Hematopoietic multipotent progenitor cell treated with erythropoietin and hydrocortisone succinate and interleukin-3 and kit ligand, for 15 days (in vitro differentiated cells): ENCODE measurements around the gene RNF44.
A peak's percentile ranks its signal among the peaks of the same experiment; 100 is the strongest.

Experiments used
- DNase-seq: peaks from one replicate; pipeline ENCODE4 v3.0.0-alpha.2; 2015; ENCODE audit warnings: low spot score

RNF44 gene

DNA sequence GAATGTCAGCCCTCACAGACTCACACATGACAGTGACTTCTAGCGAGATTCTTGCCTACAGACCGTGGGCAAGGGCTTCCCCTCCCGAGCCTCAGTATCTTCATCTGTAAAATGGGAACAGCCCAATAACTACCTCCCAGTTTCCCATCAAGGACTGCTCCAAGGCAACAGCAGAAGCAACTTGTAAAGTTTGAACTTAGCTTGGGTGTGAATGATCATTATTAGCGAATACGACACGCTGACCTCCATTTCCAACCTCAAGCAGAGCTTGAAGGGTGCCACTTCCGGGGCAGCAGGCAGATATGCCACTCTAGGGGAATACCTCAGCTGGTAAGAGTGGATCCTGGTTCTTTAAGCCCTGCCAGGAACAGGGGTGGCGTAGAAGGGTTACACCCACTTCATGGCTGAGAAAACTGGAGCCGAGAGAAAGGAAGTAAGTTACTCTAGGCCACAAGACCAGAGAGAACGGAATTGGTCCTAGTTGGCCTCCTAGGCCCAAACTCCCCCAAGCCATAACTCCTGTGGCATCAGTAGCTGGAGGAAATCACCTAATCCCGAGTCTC, 2.0 kb downstream of the RNF44 start:
- peak; percentile 30 for DNase-seq

DNA sequence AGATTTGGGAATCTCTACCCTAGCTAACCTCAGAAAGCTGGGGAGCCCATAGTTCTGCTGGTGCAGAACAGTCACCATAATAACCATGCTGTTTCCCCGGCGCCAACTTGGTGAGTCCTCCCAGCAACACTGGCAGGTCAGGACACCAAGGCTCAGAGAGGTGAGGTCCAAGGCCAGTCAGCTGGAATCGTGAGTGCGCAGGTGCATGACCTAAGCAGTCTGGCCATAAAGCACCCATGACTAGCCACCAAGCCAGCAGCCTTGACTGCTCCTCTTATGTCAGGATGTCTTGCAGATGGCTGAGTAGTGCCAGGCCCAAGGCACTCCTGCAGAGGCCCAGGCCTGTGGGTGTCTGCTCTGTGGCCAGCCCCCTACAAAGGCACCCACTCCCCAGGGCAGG, 2.6 kb downstream of the RNF44 start:
- DNase-seq, result no peak

DNA sequence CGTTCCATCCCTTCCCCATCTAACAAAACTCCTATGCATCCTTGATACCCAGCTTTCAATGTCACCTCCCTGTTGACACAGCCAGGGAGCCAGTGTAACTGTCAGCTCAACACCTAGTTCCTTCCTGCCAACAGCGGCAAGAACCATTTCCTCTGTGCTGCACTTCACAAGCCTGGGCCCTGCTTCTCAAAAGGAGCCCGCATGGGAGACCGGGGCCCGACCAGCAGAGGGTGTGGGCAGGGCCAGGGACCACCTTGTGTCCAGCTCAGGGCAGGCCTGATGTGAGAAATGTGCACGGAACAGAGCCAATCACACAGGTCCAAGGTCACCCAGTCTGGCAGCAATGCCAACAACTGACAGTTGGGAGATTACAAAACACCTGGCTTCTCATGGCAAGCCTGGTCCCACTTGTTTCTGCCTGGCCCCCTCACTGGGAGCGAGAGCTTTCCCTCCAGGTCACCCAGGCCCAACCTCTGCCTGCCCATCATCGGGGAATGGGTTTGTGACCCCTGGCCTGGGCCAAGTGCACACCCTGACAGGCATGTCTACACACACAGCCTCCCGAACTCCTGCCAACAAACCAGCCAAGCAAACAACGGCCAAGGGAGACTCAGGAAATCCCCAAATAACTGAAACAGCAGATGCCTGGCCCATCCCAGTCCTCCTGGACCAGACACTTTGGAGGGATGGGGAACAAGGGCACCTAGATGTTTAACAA, 3.1 kb downstream of the RNF44 start:
- DNase-seq, result no peak

GRCh38 chr5:176533390-176533789, 3.8 kb downstream of the RNF44 start:
- no peak for DNase-seq

GRCh38 chr5:176532795-176533194, 4.4 kb downstream of the RNF44 start:
- DNase-seq, result no peak

- no peak for DNase-seq
These were observed 5.2 kb downstream of the RNF44 start for GRCh38 chr5:176531902-176532493.

DNA sequence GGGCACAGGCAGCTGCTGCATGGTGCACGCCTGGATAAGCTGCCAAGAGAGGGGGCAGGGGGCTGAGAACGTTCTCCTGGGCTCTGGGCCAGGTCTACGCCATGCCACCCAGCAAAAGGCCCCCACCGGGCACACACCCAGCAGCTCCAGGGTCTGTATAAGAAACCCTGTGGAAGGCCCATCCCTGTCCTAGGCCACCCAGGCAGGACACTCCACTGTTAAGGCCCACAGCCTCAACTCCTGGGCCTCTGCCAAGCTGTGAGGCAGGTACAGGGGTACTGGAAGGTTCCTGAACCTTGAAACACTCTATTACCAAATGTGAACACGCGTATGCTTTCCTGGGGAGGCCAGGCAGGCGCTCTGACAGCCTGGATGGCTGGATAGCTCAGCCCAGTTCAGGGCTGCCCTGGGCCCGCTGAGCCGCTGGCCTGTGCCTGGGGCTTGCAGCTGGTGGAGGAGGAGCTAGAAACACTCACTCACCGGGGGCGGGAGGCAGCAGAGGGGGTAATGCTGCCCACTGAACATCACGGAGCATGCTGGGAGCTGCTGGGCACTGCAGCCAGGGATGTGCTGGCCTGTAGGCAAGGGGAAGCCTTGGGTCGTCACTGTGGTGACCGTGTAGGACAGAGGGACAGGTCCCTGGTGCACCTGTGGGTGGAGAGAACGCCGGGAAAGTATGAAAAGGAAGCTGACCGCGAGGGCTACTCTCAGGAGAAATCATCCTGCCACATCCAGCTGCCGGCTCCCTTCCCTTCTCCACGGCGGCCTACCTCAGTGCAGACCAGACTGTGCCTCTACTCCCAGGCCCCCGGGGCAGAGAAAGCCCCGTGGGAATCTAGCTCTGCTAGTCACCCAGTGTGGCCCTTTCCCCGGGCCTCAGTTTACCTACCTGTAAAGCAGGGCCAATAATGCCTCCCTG, 6.0 kb downstream of the RNF44 start:
- DNase-seq, result no peak

- no peak for DNase-seq
These were observed 6.7 kb downstream of the RNF44 start for GRCh38 chr5:176530393-176530982.

- no peak for DNase-seq
These were observed 7.5 kb downstream of the RNF44 start for GRCh38 chr5:176529741-176530141.

DNA sequence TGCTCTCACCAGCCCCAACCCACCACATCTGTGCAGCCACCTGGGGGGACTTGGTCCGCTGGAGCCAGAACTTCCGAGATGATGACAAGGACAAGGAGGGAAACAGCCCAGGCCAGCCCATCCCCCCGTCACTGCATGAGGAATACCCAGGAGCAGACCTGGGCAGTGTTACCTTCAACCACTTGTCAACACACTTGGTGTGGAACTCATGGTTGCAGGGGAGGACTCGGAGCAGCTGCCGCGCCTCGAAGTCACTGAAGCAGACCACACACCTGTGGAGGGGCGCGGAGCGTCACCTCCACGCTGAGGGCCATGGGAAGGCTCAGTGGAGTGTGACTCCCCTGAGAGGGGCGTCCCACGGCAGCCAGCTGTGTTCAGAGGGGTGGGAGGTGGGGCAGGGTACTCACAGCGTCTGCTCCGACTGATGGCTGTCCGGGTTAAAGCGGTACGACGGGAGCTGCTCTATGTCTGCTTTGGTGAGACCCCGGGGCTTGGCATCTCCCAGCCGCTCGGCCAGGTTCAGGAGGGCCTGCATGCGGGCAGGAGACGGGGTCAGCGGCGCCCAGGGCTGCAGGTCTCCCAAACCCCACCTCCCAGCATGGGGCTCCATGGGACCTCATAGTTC, 8.0 kb downstream of the RNF44 start:
- DNase-seq, result no peak

GRCh38 chr5:176528761-176529115, 8.5 kb downstream of the RNF44 start:
- no peak for DNase-seq

DNA sequence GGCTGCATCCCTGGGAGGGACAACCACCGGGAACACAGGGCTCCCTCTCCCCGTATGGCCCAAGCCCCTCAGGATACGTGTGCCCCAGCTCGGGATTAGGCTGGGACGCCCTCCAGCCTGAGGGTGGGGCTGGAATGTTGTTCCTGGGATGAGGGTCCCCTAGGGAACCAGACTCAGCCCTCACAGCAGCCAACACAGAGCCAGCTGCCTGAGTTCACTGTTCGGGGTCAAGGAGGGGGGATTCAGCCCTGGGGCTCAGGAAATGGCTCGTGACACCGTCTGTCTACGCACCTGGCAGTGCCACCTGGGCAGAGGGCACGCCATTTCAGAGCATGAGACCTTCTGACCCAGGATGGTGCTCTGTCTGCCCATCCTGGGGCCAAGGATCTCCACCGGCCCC, 8.9 kb downstream of the RNF44 start:
- DNase-seq, result no peak

- DNase-seq, result no peak
These were observed 9.7 kb downstream of the RNF44 start for GRCh38 chr5:176527246-176528222.

DNA sequence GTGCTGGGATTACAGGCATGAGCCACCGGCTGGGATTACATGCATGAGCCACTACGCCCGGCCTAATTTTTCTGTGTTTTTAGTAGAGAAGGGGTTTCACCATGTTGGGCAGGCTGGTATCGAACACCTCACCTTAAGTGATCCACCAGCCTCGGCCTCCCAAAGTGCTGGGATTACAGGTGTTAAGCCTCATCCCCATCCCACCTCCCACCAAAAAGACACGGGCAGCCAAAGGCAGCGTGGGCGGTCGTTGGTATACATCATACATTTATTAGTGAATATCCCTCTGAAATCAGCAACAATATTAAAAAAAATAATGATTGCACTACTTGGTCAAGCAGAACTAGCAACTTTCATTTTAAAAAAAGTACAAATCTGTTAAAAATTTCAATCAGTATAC, 10.7 kb downstream of the RNF44 start:
- DNase-seq, result no peak

- DNase-seq, result no peak
These were observed 11.5 kb downstream of the RNF44 start for GRCh38 chr5:176525677-176526076.

GRCh38 chr5:176524987-176525386, 12.2 kb downstream of the RNF44 start:
- no peak for DNase-seq

- no peak for DNase-seq
These were observed 13.1 kb downstream of the RNF44 start for GRCh38 chr5:176524138-176524537.

DNA sequence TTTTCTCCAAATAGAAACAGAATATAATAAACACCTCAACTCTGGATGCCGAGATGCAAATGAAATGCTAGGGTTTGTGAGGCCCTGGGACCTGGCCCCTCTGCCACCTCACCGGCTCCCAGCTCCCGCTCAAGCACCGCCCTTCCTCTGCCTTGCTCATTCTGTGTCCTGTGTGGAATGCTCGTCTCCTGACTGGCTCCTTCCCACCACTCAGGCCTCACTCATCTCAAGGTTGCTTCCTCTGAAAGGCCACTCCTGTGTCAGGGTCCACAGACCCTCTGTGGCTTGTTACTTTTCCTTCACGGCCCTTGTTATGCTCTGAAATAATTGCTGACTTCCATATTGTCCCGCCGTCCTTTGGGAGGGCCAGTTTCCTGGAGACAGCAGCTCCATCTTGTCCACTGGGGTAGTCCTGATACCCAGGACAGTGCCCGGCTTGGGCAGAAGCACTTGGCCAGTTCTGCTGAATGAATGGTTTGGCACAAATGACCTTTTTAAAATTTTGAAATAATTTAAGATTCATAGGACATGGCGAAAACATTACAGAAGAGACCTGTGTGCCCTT, 15.4 kb downstream of the RNF44 start:
- DNase-seq, result no peak

DNA sequence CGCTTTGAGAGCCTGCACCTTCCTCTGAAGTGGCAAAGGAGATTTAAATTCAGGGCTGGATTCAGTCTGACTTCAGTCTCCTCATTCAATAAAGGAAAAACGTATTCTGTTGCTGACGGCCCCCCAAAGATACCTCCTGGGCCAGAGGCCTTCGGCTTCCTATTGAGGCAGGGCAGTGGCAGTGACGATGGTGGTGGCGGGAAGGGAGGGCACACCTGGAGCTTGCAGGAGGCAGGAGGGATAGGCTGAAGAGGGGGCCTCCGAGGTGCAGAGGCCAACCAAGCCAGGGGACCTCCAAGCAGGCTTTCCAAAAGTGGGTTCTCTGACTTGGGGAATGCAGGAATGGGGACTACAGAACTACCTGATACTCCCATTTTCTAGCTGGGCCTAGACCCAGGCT, 15.9 kb downstream of the RNF44 start:
- no peak for DNase-seq
